Stimulated activated CD4-positive, alpha-beta T cell treated with anti-CD3 and anti-CD28 coated beads, Interleukin-12 subunit alpha, Interleukin-12 subunit beta, amount 100 ng/mL, for 4 hours (primary cell): ENCODE data around the gene BAZ1B.
"Not testable (repeated sequence)": the region's sequence is repeated elsewhere in the genome, so short reads cannot be mapped to it uniquely, and the experiment has no call there.

Experiments
- DNase-seq: peaks from one replicate; pipeline ENCODE4 v3.0.0-alpha.2; 2020

The BAZ1B gene

GRCh38 chr7:73439410-73439704 lies 82.7 kb downstream of the BAZ1B start:
- no peak for DNase-seq

DNA sequence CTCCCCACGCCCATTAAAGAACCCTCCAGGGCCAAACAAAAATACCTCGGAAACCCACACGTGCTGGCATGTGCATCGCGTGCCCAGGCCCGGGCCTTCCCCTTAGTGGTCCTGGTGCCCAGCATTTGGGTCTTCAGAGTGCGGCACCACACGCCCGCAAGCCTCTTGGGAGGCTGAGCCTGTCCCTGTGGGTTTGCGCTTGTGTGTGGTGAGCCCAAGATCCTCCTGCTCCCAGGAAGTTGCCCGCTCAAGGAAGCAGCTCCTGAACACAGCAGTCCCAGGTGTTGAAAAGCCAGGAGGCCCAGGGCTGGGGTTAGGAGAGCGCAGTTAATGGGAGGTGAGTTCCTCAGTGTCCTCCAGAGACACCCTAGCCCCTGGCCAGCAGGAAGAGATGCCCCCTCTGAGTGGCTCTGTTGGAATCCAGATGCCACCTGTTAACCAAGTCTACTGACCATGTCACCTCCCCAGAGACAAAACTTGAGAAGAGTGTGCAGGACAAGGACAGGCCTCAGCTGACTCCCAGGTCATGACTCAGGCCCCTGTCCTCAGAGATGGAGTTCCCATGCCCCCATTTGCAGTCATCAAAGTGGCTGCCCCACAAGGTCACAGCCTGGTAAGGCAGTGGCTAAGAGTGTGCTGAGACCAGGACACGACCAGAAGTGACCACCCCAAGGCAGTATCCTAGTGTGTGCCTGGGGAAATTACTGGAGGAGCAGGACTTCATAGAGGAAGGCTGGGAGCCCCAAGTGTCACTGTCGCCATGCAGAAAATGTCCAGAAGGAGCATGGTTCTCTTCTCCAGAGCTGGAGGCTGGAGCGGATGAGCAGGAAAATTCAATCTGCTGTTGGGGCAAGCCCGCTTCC lies 83.3 kb downstream of the BAZ1B start:
- no peak for DNase-seq

DNA sequence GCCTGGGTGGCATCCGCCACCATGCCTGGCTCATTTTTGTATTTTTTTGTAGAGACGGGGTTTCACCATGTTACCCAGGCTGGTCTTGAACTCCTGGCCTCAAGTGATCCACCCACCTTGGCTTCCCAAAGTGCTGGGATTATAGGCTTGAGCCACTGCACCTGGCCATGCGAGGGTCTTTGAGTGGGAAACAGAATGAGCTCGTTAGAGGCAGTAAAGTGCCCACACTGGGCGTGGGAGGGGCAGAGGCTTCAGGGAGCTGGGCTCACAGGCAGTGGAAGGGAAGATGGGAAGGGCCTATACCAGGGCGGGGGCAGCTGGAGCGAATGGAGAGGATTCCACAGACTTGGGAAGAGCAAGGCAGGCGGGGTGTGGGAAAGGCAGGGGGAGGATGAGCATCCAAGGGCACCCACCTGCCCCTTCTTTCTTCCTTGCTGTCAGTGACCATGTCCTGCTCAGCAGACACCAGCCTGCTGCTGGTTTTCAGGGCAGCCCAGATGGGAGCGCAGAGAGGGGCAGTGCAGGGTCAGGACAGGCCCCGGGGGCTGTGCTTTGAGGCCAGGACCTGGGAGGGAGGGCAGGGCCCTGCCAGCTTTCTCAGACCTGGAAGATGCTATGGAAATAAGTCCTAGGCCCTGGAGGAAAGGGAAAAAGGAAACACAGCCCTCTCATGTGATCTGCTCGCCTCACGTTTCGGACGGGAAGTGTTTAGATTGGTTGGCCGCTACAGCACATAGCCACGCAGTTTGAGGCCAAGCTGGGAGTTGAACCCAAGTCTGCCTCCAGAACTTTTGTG lies 84.3 kb downstream of the BAZ1B start:
- no peak for DNase-seq

- no peak for DNase-seq
Observed at GRCh38 chr7:73437091-73437490, 85.0 kb downstream of the BAZ1B start.

- no peak for DNase-seq
Observed at GRCh38 chr7:73436031-73436929, 85.8 kb downstream of the BAZ1B start.

- DNase-seq = no peak
Observed at GRCh38 chr7:73435471-73436009, 86.6 kb downstream of the BAZ1B start.

- DNase-seq = no peak
Observed at GRCh38 chr7:73434701-73435069, 87.4 kb downstream of the BAZ1B start.

DNA sequence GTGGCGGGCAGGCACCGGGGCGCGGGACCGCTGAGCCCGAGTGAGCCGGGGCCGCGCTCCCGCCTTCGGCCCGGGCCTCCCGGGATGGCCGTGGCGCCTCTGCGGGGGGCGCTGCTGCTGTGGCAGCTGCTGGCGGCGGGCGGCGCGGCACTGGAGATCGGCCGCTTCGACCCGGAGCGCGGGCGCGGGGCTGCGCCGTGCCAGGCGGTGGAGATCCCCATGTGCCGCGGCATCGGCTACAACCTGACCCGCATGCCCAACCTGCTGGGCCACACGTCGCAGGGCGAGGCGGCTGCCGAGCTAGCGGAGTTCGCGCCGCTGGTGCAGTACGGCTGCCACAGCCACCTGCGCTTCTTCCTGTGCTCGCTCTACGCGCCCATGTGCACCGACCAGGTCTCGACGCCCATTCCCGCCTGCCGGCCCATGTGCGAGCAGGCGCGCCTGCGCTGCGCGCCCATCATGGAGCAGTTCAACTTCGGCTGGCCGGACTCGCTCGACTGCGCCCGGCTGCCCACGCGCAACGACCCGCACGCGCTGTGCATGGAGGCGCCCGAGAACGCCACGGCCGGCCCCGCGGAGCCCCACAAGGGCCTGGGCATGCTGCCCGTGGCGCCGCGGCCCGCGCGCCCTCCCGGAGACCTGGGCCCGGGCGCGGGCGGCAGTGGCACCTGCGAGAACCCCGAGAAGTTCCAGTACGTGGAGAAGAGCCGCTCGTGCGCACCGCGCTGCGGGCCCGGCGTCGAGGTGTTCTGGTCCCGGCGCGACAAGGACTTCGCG lies 88.0 kb downstream of the BAZ1B start:
- DNase-seq = peak; percentile 23

DNA sequence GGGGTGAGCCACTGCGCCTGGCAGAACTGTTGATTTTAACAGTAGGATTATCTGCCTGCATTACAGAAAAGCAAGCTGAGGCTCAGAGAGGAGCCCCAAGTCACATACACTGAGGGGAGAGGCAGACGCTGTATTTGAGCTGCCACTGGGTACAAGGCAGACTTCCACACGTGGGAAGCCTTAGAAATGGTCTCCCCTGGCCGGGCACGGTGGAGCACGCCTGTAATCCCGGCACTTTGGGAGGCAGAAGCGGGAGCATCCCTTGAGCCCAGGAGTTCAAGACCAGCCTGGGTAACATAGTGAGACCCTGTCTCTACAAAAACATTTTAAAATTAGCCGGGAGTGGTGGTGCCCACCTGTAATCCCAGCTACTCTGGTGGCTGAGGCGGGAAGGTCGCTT lies 89.4 kb downstream of the BAZ1B start:
- DNase-seq = no peak

- DNase-seq = no peak
Observed at GRCh38 chr7:73431041-73431835, 90.9 kb downstream of the BAZ1B start.

DNA sequence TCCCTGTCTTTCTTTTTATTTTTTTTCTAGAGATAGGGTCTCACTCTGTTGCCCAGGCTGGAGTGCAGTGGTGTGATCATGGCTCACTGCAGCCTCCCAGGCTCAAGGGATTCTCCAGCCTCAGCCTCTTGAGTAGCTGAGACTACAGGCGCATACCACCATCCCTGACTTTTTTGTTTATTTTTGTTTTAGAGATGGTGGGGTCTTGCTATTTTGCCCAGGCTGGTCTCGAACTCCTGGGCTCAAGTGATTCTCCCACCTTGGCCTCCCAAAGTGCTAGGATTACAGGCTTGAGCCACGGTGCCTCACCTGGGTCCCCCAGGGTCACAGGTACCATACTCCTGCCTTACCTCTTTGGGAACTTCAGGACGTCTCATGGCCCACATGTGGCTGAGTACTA lies 91.6 kb downstream of the BAZ1B start:
- DNase-seq = not testable (repeated sequence)

- no peak for DNase-seq
Observed at GRCh38 chr7:73429622-73430505, 92.2 kb downstream of the BAZ1B start.

DNA sequence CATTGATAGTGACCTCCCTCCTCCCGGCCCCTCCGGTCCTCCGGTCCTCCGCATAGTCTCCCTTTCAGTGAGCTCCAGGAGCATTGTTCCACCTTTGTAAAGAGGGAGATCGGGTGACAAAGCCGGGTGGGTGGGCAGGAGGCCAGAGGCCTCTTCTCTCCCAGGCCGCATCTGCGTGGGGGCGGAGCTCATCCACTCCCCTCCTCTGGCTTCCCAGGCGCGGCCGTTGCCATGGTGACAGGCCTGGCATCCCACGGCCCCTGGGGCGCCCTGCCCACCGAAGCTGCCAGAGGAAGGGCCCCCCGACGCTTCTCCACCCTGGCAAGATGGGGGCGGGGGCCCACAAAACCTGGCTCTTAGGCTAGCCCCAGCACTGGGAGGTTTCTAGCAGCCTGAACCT lies 92.9 kb downstream of the BAZ1B start:
- no peak for DNase-seq

DNA sequence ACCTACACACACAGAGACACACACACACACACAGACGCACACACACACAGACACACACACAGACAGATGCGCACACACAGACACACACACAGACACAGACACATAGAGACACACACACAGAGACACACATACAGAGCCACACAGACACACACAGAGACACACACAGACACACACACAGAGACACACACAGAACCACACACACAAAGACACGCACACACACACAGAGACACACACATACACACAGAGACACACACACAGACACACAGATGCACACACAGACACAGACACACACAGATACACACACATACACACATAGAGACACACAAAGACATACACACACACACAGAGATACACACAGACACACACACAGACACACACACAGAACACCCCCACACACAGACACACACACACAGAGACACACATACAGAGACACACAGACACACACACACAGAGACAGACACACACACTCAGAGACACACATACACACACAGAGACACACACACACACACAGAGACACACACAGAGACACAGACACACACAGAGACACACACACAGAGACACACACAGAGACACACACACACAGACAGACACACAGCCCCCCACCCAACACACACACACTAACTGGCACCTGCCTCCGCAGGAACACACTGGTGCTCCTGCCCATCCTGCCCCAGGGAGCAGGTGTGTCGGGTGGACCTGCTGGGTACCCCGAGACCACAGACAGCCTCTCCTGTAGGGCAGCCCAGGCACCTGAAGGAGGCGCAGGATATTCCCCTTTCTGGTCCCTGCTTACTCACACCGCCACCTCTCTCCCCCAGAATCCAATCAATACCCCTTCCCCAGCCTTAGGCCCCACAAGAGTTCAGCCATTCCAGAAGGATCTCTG lies 93.9 kb downstream of the BAZ1B start:
- no peak for DNase-seq

GRCh38 chr7:73426016-73426415 lies 96.1 kb downstream of the BAZ1B start:
- no peak for DNase-seq

GRCh38 chr7:73425356-73425983 lies 96.6 kb downstream of the BAZ1B start:
- DNase-seq = no peak

- no peak for DNase-seq
Observed at GRCh38 chr7:73424489-73424885, 97.6 kb downstream of the BAZ1B start.
